Vagina (tissue), 2 donors: ENCODE results near the gene MARCHF3. TPM values are rescaled to one million over a fixed set of nuclear protein-coding genes. Genes with fewer than 3 reads are reported as not detected.

ENCODE experiments used
- DNase-seq, 2 donors: peaks; one replicate each; pipeline ENCODE4 v3.0.0-alpha.2; 2017; ENCODE audit errors: extremely low spot score in 2 of 2
- H3K27ac ChIP-seq: fragments of 200-600 bp; sonication (generic); one replicate; pipeline ENCODE4 v1.5.1; 2019
- H3K27me3 ChIP-seq: fragments of 200-600 bp; sonication (generic); one replicate; pipeline ENCODE4 v1.5.1; 2019
- H3K36me3 ChIP-seq, 2 donors: fragments of 200-600 bp; sonication (generic); one replicate each; pipeline ENCODE4 v1.5.1; 2017 to 2019
- H3K4me1 ChIP-seq: fragments of 200-600 bp; sonication (generic); one replicate; pipeline ENCODE4 v1.5.1; 2019
- H3K4me3 ChIP-seq, 2 donors: fragments of 200-600 bp; sonication (generic); 1 replicate in 1 of 2; 2 replicates in 1 of 2; pipeline ENCODE4 v1.5.1; 2016 to 2019
- H3K9me3 ChIP-seq: fragments of 200-600 bp; sonication (generic); one replicate; pipeline ENCODE4 v1.5.1; 2019
- POLR2A ChIP-seq, 2 donors: fragments of 450-650 bp; IDR thresholded peaks; one replicate each; pipeline ENCODE4 v1.6.1; 2017; ENCODE audit warnings: antibody characterized with exemption in 2 of 2, mild to moderate bottlenecking in 2 of 2, moderate library complexity in 2 of 2
- POLR2AphosphoS5 ChIP-seq, 2 donors: sonication (generic); formaldehyde crosslinking; IDR thresholded peaks; one replicate each; pipeline ENCODE4 v1.9.0; 2017; ENCODE audit warnings: antibody characterized with exemption in 2 of 2, mild to moderate bottlenecking in 2 of 2, low read depth in 1 of 2; ENCODE audit not compliant: insufficient read depth in 1 of 2
- intact Hi-C: fragments of 100-400 bp; cut with DNase I; formaldehyde crosslinking; loops from one replicate; pipeline ENCODE4 v1.15.1; 2023
- total RNA-seq: library from RNA; depleted of rRNA; stranded (reverse); fragments of >200 nt; gene quantifications from one replicate; pipeline ENCODE4 v1.2.3, GENCODE V29; 2016
- TF ChIP-seq, protein P1 (sequence below), 3 experiments: fragments of 450-650 bp in 2 of 3; fragments of 200-600 bp in 1 of 3; sonication (generic) in 1 of 3; IDR thresholded peaks; one replicate each; pipeline ENCODE4 v1.5.1; 2017 to 2019; ENCODE audit warnings: antibody characterized with exemption in 3 of 3, mild to moderate bottlenecking in 2 of 3, moderate library complexity in 2 of 3

The MARCHF3 gene
- total RNA-seq, 1 donor from 2014 or later, result 2.0 TPM

DNA sequence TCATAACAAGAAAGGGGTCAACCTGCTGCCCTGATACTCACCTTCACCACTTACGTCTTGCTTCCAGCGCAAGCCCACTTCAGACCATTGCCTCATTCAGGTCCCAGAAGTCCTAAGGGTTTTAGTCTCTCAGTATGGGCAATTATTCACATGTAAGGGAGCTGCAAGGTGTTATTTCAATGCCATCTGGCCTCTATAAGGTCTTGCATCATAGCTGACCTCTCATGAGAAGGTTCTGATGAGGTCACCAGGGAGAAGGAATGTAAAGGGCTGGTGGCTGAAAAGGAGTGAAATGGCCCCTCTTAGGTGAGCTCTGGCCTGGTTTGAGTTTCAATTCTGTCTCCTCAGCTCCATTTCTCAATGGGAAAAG, 1.5 kb upstream of the MARCHF3 start:
- DNase-seq, result no peak
- TF ChIP-seq, protein P1, sequence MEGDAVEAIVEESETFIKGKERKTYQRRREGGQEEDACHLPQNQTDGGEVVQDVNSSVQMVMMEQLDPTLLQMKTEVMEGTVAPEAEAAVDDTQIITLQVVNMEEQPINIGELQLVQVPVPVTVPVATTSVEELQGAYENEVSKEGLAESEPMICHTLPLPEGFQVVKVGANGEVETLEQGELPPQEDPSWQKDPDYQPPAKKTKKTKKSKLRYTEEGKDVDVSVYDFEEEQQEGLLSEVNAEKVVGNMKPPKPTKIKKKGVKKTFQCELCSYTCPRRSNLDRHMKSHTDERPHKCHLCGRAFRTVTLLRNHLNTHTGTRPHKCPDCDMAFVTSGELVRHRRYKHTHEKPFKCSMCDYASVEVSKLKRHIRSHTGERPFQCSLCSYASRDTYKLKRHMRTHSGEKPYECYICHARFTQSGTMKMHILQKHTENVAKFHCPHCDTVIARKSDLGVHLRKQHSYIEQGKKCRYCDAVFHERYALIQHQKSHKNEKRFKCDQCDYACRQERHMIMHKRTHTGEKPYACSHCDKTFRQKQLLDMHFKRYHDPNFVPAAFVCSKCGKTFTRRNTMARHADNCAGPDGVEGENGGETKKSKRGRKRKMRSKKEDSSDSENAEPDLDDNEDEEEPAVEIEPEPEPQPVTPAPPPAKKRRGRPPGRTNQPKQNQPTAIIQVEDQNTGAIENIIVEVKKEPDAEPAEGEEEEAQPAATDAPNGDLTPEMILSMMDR (IDR thresholded peaks at IDR 0.05), result no peak
- no peak for TF ChIP-seq POLR2A (IDR thresholded peaks at IDR 0.05)
- TF ChIP-seq POLR2AphosphoS5 (IDR thresholded peaks at IDR 0.05; ENCODE audit: insufficient read depth in 1 of 2, low read depth in 1 of 2), result no peak
- H3K9me3 ChIP-seq, result no peaks in the 10 kb centered on the region
- no peak overlapping the region for H3K4me3 ChIP-seq
- intact Hi-C loops, result no loop called here
- H3K27me3 ChIP-seq, result no peaks in the 10 kb centered on the region
- peaks cover 13% of the 10 kb centered on the region for H3K4me1 ChIP-seq
- no peak overlapping the region for H3K27ac ChIP-seq
- no peaks in the 10 kb centered on the region for H3K36me3 ChIP-seq

DNA sequence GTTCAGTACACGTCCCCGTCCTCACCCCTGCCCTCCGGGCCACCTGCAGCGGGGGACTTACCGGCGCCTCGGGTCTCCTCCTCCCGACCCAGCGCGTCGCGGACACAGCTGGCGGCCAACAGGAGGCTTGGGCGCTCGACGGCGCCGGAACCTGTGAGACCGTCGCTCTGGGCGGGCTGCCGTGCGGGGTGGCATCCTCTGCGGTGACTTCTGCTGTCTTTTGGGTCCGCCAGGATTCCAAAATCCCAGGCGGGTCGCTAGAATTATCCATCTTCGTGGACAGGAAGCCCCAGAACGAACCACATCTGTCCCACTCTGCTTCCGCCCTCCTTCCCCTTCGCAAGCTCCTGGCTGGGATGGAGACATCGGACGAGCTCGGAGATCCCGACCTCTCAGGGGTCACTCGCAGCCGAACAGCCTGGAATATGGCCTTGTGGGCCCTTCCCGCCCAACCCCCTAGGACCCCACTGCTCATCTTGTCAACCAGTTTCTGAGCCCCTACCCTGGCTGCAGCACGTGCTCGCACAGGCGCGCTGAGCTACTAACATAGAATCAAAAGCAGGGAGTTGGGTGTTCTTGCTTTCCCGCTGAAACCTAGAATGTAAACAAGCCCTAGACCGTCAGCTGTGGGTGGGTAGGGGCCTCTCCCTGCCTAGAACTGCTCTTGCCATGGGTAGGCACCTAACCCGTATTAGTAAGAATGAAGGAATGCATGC, 947 bp upstream of the MARCHF3 start:
- Histone ChIP-seq H3K27ac (peak overlapping the region; percentile 34), H3K36me3 (no peaks in the 10 kb centered on the region), H3K4me1 (peaks cover 13% of the 10 kb centered on the region), H3K4me3 (peak overlapping the region; percentile 64 to 67), H3K27me3 (no peaks in the 10 kb centered on the region), H3K9me3 (no peaks in the 10 kb centered on the region)
- no peak for TF ChIP-seq POLR2A (IDR thresholded peaks at IDR 0.05)
- intact Hi-C loops, result no loop called here
- DNase-seq, result no peak

DNA sequence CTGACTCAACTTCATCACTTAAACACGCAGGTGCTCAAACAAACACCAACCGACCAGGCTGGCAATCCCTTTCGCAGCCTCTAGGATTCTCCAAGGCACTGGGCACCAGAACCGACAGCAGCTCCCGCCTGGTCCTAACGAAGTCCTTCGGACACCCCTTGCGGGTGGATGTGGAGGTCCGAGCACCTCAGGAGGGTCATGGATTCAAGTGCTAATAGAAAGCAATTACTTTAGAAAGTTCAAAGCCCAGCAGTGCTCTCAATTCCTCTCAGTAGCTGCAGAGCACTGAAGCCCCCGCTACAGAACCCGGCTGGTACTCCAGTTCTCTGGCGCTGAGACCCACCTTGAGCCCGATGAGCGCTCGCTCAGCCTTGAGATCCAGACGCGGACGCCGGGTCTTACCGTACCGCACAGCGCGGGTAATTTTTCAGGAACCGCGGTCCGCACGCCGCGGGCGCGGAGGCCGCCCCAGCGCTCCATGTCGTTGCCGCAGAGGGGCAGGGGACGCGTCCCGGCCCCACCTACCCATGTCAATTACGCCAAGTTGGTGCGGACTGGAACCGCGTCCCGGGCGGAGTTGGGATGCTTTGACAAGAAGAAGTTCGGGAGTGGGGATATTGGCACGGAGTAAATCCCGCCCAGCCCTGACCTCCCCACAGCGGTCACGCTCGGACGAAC, 638 bp downstream of the MARCHF3 start:
- Histone ChIP-seq H3K9me3 (no peaks in the 10 kb centered on the region), H3K27me3 (no peaks in the 10 kb centered on the region), H3K27ac (peak overlapping the region; percentile 72), H3K4me1 (peaks cover 13% of the 10 kb centered on the region), H3K36me3 (no peaks in the 10 kb centered on the region), H3K4me3 (peak overlapping the region; percentile 64 to 67)
- no peak for DNase-seq
- intact Hi-C loops, result no loop called here
- no peak for TF ChIP-seq POLR2AphosphoS5 (IDR thresholded peaks at IDR 0.05; ENCODE audit: insufficient read depth in 1 of 2, low read depth in 1 of 2)
- TF ChIP-seq, protein P1 (IDR thresholded peaks at IDR 0.05), result peak in 1 of 3 experiments; percentile 35

DNA sequence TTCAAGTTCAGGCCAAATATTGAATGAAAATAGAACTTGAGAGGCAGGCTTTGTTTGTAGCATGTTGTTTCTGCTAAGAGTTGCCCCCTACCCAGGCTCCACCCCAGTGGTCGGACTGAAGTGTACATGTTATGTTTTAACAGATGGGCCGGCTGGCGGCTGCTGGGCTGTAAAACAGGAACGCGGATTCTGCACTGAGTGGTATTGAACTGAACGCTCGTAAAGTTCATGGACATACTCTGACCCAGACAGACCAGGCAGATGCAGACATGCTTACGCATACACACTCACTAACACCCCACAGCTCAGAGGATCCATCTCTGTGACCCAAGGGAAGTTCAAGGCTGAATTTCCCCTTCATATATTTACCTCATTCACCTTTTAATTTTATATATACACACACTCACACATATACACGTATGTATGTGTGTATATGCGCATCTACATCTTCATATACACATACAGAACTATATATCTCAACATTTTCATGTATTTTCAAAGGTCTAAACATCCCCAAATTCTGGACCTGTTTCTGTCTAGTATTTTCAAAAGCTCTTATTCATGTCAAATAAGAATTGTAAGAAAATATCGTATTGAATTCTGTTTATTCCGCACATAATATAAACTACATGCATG, 1.4 kb downstream of the MARCHF3 start:
- no peaks in the 10 kb centered on the region for H3K27me3 ChIP-seq
- intact Hi-C loops, result no loop called here
- no peaks in the 10 kb centered on the region for H3K9me3 ChIP-seq
- TF ChIP-seq POLR2AphosphoS5 (IDR thresholded peaks at IDR 0.05; ENCODE audit: insufficient read depth in 1 of 2, low read depth in 1 of 2) (no peak), POLR2A (IDR thresholded peaks at IDR 0.05) (no peak)
- TF ChIP-seq, protein P1 (IDR thresholded peaks at IDR 0.05), result no peak
- peak overlapping the region; percentile 64 to 67 for H3K4me3 ChIP-seq
- no peak for DNase-seq
- H3K36me3 ChIP-seq, result no peaks in the 10 kb centered on the region
- peaks cover 13% of the 10 kb centered on the region for H3K4me1 ChIP-seq
- H3K27ac ChIP-seq, result no peak overlapping the region

DNA sequence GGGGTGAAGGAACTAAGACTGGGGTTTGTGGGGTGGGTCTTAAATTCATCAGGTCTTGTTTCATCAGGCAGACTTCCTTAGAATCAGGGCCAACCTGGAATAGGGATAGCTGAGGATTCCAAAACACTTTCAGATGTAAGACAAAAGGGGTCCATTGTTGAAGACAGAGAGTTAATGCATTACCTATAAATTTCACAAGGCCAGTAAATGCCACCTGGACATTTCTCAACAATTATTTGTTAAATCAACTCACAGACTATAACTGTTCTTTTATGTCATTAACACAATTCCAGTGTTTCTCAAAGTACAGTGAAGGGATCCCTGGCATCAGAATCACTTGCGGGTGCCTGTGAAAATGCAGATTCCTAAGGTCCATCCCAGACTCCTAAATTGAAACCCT, 2.8 kb downstream of the MARCHF3 start:
- DNase-seq, result no peak
- H3K4me1 ChIP-seq, result peaks cover 13% of the 10 kb centered on the region
- H3K27ac ChIP-seq, result no peak overlapping the region
- intact Hi-C loops, result no loop called here
- H3K4me3 ChIP-seq, result no peak overlapping the region
- no peaks in the 10 kb centered on the region for H3K27me3 ChIP-seq
- TF ChIP-seq, protein P1 (IDR thresholded peaks at IDR 0.05), result no peak
- TF ChIP-seq POLR2A (IDR thresholded peaks at IDR 0.05) (no peak), POLR2AphosphoS5 (IDR thresholded peaks at IDR 0.05; ENCODE audit: insufficient read depth in 1 of 2, low read depth in 1 of 2) (no peak)
- H3K9me3 ChIP-seq, result no peaks in the 10 kb centered on the region
- no peaks in the 10 kb centered on the region for H3K36me3 ChIP-seq
